ENCODE data around the gene UBR4.

- TF ChIP-seq, protein P1, sequence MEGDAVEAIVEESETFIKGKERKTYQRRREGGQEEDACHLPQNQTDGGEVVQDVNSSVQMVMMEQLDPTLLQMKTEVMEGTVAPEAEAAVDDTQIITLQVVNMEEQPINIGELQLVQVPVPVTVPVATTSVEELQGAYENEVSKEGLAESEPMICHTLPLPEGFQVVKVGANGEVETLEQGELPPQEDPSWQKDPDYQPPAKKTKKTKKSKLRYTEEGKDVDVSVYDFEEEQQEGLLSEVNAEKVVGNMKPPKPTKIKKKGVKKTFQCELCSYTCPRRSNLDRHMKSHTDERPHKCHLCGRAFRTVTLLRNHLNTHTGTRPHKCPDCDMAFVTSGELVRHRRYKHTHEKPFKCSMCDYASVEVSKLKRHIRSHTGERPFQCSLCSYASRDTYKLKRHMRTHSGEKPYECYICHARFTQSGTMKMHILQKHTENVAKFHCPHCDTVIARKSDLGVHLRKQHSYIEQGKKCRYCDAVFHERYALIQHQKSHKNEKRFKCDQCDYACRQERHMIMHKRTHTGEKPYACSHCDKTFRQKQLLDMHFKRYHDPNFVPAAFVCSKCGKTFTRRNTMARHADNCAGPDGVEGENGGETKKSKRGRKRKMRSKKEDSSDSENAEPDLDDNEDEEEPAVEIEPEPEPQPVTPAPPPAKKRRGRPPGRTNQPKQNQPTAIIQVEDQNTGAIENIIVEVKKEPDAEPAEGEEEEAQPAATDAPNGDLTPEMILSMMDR (IDR thresholded peaks at IDR 0.05): no peak
- TF ChIP-seq, protein P2, sequence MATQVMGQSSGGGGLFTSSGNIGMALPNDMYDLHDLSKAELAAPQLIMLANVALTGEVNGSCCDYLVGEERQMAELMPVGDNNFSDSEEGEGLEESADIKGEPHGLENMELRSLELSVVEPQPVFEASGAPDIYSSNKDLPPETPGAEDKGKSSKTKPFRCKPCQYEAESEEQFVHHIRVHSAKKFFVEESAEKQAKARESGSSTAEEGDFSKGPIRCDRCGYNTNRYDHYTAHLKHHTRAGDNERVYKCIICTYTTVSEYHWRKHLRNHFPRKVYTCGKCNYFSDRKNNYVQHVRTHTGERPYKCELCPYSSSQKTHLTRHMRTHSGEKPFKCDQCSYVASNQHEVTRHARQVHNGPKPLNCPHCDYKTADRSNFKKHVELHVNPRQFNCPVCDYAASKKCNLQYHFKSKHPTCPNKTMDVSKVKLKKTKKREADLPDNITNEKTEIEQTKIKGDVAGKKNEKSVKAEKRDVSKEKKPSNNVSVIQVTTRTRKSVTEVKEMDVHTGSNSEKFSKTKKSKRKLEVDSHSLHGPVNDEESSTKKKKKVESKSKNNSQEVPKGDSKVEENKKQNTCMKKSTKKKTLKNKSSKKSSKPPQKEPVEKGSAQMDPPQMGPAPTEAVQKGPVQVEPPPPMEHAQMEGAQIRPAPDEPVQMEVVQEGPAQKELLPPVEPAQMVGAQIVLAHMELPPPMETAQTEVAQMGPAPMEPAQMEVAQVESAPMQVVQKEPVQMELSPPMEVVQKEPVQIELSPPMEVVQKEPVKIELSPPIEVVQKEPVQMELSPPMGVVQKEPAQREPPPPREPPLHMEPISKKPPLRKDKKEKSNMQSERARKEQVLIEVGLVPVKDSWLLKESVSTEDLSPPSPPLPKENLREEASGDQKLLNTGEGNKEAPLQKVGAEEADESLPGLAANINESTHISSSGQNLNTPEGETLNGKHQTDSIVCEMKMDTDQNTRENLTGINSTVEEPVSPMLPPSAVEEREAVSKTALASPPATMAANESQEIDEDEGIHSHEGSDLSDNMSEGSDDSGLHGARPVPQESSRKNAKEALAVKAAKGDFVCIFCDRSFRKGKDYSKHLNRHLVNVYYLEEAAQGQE (IDR thresholded peaks at IDR 0.05): no peak
- TF ChIP-seq ESRRA (IDR thresholded peaks at IDR 0.05; ENCODE audit: borderline replicate concordance, low read length) (no peak), MYC (IDR thresholded peaks at IDR 0.05; ENCODE audit: borderline replicate concordance, low read length) (no peak), HDAC2 (IDR thresholded peaks at IDR 0.05) (no peak), ZNF302 (CRISPR knock-in tag; IDR thresholded peaks at IDR 0.05) (no peak), POLR2A (IDR thresholded peaks at IDR 0.05; ENCODE audit: low read length) (no peak)
Measured at GRCh38 chr1:19178734-19179398, 31.2 kb downstream of the UBR4 start.
